ENCODE measurements around the gene TOM1. TPM values are rescaled to one million over a fixed set of nuclear protein-coding genes. Genes with fewer than 3 reads are reported as not detected.
A peak's percentile ranks its signal among the peaks of the same experiment; 100 is the strongest.

The TOM1 gene
- total RNA-seq, 1 donor from 2014 or later: 61.5 TPM

DNA sequence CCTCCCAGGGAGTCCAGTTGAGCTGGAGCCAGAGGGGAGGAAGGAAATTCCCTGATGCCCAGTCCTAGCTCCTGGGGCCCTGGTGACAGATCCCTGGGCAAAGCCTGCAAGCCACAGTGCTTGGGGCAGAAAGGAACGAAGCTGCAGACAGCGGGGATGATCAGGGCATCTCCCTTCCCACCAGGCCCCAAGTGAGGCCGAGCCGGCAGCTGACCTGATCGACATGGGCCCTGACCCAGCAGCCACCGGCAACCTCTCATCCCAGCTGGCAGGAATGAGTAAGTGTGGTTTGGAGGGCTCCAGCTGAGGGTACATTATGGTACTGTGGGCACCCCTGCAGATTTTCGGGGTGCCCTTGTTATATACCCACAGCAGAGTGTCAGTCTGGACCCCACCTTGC, 33.5 kb downstream of the TOM1 start:
- no peak for DNase-seq (ENCODE audit: low read depth)
- TF ChIP-seq, protein P1, sequence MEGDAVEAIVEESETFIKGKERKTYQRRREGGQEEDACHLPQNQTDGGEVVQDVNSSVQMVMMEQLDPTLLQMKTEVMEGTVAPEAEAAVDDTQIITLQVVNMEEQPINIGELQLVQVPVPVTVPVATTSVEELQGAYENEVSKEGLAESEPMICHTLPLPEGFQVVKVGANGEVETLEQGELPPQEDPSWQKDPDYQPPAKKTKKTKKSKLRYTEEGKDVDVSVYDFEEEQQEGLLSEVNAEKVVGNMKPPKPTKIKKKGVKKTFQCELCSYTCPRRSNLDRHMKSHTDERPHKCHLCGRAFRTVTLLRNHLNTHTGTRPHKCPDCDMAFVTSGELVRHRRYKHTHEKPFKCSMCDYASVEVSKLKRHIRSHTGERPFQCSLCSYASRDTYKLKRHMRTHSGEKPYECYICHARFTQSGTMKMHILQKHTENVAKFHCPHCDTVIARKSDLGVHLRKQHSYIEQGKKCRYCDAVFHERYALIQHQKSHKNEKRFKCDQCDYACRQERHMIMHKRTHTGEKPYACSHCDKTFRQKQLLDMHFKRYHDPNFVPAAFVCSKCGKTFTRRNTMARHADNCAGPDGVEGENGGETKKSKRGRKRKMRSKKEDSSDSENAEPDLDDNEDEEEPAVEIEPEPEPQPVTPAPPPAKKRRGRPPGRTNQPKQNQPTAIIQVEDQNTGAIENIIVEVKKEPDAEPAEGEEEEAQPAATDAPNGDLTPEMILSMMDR (IDR thresholded peaks at IDR 0.05; ENCODE audit: insufficient read depth, low read length, poor library complexity, severe bottlenecking): no peak
- Histone ChIP-seq H3K4me3 (ENCODE audit: low read depth, low read length) (no peak overlapping the region), H3K36me3 (ENCODE audit: control insufficient read depth, insufficient read depth, low read length) (peaks cover 4% of the 10 kb centered on the region), H3K27me3 (ENCODE audit: control insufficient read depth, insufficient read depth, low read length) (no peaks in the 10 kb centered on the region)

DNA sequence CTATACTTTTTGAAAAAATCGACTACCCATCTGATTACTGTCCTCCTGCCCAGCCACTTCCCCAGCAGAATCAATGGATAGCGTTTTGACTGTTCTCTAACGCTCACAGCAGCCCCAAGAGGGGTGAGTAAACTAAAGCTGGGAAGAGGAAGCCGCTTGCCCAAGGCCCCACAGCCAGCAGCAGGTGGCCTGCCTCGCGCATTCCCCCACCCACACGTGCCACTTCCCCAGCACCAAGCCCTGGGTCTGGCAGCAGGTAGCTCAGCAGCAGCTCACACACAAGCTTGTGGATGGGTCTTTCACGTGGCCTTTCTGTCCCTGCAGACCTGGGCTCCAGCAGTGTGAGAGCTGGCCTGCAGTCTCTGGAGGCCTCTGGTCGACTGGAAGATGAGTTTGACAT, 34.3 kb downstream of the TOM1 start:
- H3K36me3 ChIP-seq (ENCODE audit: control insufficient read depth, insufficient read depth, low read length): peaks cover 1% of the 10 kb centered on the region

GRCh38 chr22:35335468-35335867, 35.8 kb downstream of the TOM1 start:
- TF ChIP-seq, protein P1 (IDR thresholded peaks at IDR 0.05; ENCODE audit: insufficient read depth, low read length, poor library complexity, severe bottlenecking): no peak
- H3K36me3 ChIP-seq (ENCODE audit: control insufficient read depth, insufficient read depth, low read length): peaks cover 1% of the 10 kb centered on the region
- H3K27me3 ChIP-seq (ENCODE audit: control insufficient read depth, insufficient read depth, low read length): no peaks in the 10 kb centered on the region
- no peak overlapping the region for H3K4me3 ChIP-seq (ENCODE audit: low read depth, low read length)
- no peak for DNase-seq (ENCODE audit: low read depth)

More for the DNA sequence above, 34.3 kb downstream of the TOM1 start:
- no peak for DNase-seq (ENCODE audit: low read depth)
- Histone ChIP-seq H3K27me3 (ENCODE audit: control insufficient read depth, insufficient read depth, low read length) (no peaks in the 10 kb centered on the region), H3K4me3 (ENCODE audit: low read depth, low read length) (no peak overlapping the region)
- TF ChIP-seq, protein P1 (IDR thresholded peaks at IDR 0.05; ENCODE audit: insufficient read depth, low read length, poor library complexity, severe bottlenecking): no peak

GRCh38 chr22:35335936-35336781, 36.5 kb downstream of the TOM1 start:
- TF ChIP-seq, protein P1 (IDR thresholded peaks at IDR 0.05; ENCODE audit: insufficient read depth, low read length, poor library complexity, severe bottlenecking): no peak
- no peak overlapping the region for H3K4me3 ChIP-seq (ENCODE audit: low read depth, low read length)
- no peaks in the 10 kb centered on the region for H3K27me3 ChIP-seq (ENCODE audit: control insufficient read depth, insufficient read depth, low read length)
- DNase-seq (ENCODE audit: low read depth): no peak
- peaks cover 1% of the 10 kb centered on the region for H3K36me3 ChIP-seq (ENCODE audit: control insufficient read depth, insufficient read depth, low read length)

DNA sequence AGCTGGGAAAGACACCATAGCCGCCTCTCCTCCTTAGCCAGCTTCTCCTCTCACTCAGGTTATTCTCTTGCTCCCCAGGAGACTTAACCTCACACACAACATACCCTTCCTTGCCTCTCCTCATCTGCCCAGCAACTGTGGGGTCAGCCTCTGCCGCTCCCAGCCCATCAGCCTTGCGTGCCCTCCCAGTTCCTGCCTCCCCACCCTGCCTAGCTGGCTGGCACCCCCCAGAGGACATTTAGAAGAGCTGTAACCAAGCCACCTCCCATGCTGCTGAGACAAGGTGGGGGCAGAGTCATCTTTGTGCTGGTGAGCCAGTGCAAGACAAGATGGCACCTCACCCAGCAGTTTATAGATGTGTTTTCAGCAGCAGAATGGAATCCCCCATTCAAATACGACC, 38.2 kb downstream of the TOM1 start:
- Histone ChIP-seq H3K4me3 (ENCODE audit: low read depth, low read length) (no peak overlapping the region), H3K36me3 (ENCODE audit: control insufficient read depth, insufficient read depth, low read length) (peaks cover 1% of the 10 kb centered on the region), H3K27me3 (ENCODE audit: control insufficient read depth, insufficient read depth, low read length) (no peaks in the 10 kb centered on the region)
- DNase-seq (ENCODE audit: low read depth): no peak
- TF ChIP-seq, protein P1 (IDR thresholded peaks at IDR 0.05; ENCODE audit: insufficient read depth, low read length, poor library complexity, severe bottlenecking): peak; percentile 7

Measured in kidney epithelial cell (primary cell).